ENCODE results near the gene SLC40A1.

SLC40A1 gene

GRCh38 chr2:189552334-189552990 lies 28.1 kb downstream of the SLC40A1 start:
- no peak for TF ChIP-seq CTCF (IDR thresholded peaks at IDR 0.05)

- no peak for TF ChIP-seq CTCF (IDR thresholded peaks at IDR 0.05)
Measured at GRCh38 chr2:189551808-189552207, 28.8 kb downstream of the SLC40A1 start.

GRCh38 chr2:189549449-189549832 lies 31.1 kb downstream of the SLC40A1 start:
- TF ChIP-seq CTCF (IDR thresholded peaks at IDR 0.05): no peak

GRCh38 chr2:189548666-189549448 lies 31.7 kb downstream of the SLC40A1 start:
- no peak for TF ChIP-seq CTCF (IDR thresholded peaks at IDR 0.05)

- no peak for TF ChIP-seq CTCF (IDR thresholded peaks at IDR 0.05)
Measured at GRCh38 chr2:189545418-189545817, 35.2 kb downstream of the SLC40A1 start.

- TF ChIP-seq CTCF (IDR thresholded peaks at IDR 0.05): no peak
Measured at GRCh38 chr2:189544318-189545042, 36.1 kb downstream of the SLC40A1 start.

- no peak for TF ChIP-seq CTCF (IDR thresholded peaks at IDR 0.05)
Measured at GRCh38 chr2:189543367-189543766, 37.2 kb downstream of the SLC40A1 start.

Measured in LNCAP (cell line).